ENCODE data around the gene NOD2. TPM values are rescaled to one million over a fixed set of nuclear protein-coding genes. Genes with fewer than 3 reads are reported as not detected.

Gene NOD2
- total RNA-seq, 1 donor from 2014 or later, result 0.63 TPM

GRCh38 chr16:50745940-50746339 is 52.5 kb downstream of the NOD2 start:
- H3K27ac Mint-ChIP-seq, result no peak overlapping the region

GRCh38 chr16:50747207-50747956 is 54.0 kb downstream of the NOD2 start:
- Mint-ChIP-seq H3K4me1 (peaks cover 8% of the 10 kb centered on the region), H3K36me3 (peaks cover 7% of the 10 kb centered on the region), H3K27ac (no peak overlapping the region), H3K27me3 (ENCODE audit: low read depth) (no peaks in the 10 kb centered on the region), H3K4me3 (no peak overlapping the region), H3K9me3 (no peaks in the 10 kb centered on the region)
- TF ChIP-seq CTCF (IDR thresholded peaks at IDR 0.05; ENCODE audit: unreplicated experiment), result no peak
- no peak for DNase-seq (ENCODE audit: low spot score in 2 of 2, unreplicated experiment in 2 of 2)

More at GRCh38 chr16:50745940-50746339, 52.5 kb downstream of the NOD2 start:
- no peaks in the 10 kb centered on the region for H3K9me3 Mint-ChIP-seq
- no peak for DNase-seq (ENCODE audit: low spot score in 2 of 2, unreplicated experiment in 2 of 2)
- H3K4me3 Mint-ChIP-seq, result no peak overlapping the region
- no peak for TF ChIP-seq CTCF (IDR thresholded peaks at IDR 0.05; ENCODE audit: unreplicated experiment)
- H3K4me1 Mint-ChIP-seq, result peaks cover 15% of the 10 kb centered on the region
- H3K27me3 Mint-ChIP-seq (ENCODE audit: low read depth), result no peaks in the 10 kb centered on the region
- H3K36me3 Mint-ChIP-seq, result peaks cover 7% of the 10 kb centered on the region

GRCh38 chr16:50751528-50751927 is 58.1 kb downstream of the NOD2 start:
- DNase-seq (ENCODE audit: low spot score in 2 of 2, unreplicated experiment in 2 of 2), result no peak
- TF ChIP-seq CTCF (IDR thresholded peaks at IDR 0.05; ENCODE audit: unreplicated experiment), result no peak

GRCh38 chr16:50752471-50753235 is 59.2 kb downstream of the NOD2 start:
- peaks cover 20% of the 10 kb centered on the region for H3K36me3 Mint-ChIP-seq
- TF ChIP-seq CTCF (IDR thresholded peaks at IDR 0.05; ENCODE audit: unreplicated experiment), result no peak
- H3K27ac Mint-ChIP-seq, result no peak overlapping the region
- no peak for DNase-seq (ENCODE audit: low spot score in 2 of 2, unreplicated experiment in 2 of 2)
- H3K4me1 Mint-ChIP-seq, result no peaks in the 10 kb centered on the region
- no peak overlapping the region for H3K4me3 Mint-ChIP-seq
- no peaks in the 10 kb centered on the region for H3K9me3 Mint-ChIP-seq
- no peaks in the 10 kb centered on the region for H3K27me3 Mint-ChIP-seq (ENCODE audit: low read depth)

More at GRCh38 chr16:50751528-50751927, 58.1 kb downstream of the NOD2 start:
- H3K27ac Mint-ChIP-seq, result no peak overlapping the region
- peaks cover 20% of the 10 kb centered on the region for H3K36me3 Mint-ChIP-seq
- no peak overlapping the region for H3K4me3 Mint-ChIP-seq
- H3K9me3 Mint-ChIP-seq, result no peaks in the 10 kb centered on the region
- H3K27me3 Mint-ChIP-seq (ENCODE audit: low read depth), result no peaks in the 10 kb centered on the region
- H3K4me1 Mint-ChIP-seq, result no peaks in the 10 kb centered on the region

- H3K4me3 Mint-ChIP-seq, result no peak overlapping the region
- no peak for TF ChIP-seq CTCF (IDR thresholded peaks at IDR 0.05; ENCODE audit: unreplicated experiment)
- no peaks in the 10 kb centered on the region for H3K4me1 Mint-ChIP-seq
- DNase-seq (ENCODE audit: low spot score in 2 of 2, unreplicated experiment in 2 of 2), result no peak
- H3K9me3 Mint-ChIP-seq, result no peaks in the 10 kb centered on the region
- H3K36me3 Mint-ChIP-seq, result peaks cover 19% of the 10 kb centered on the region
- no peaks in the 10 kb centered on the region for H3K27me3 Mint-ChIP-seq (ENCODE audit: low read depth)
- H3K27ac Mint-ChIP-seq, result no peak overlapping the region
These were observed 63.1 kb downstream of the NOD2 start for GRCh38 chr16:50756473-50756872.
